ENCODE results near the gene TMEM202.

- TF ChIP-seq POLR2A (IDR thresholded peaks at IDR 0.05): no peak
- TF ChIP-seq POLR2AphosphoS5 (IDR thresholded peaks at IDR 0.05): no peak
- no peak for TF ChIP-seq CTCF (IDR thresholded peaks at IDR 0.05)
Measured at GRCh38 chr15:72397796-72398588, at the start of gene TMEM202.

Data from stomach (tissue), 4 donors.